HUDEP-2 (cell line): ENCODE measurements around the gene IER2.

Experiments
- DNase-seq, 76 experiments: peaks; one replicate each; lab custom pipeline; 2025; ENCODE audit not compliant: unreplicated experiment in 76 of 76; lab: John Stamatoyannopoulos, UW

IER2 gene

GRCh38 chr19:13150187-13150930, at the start of gene IER2, which contains the start of gene STX10:
IER2 (plus strand) TSS chr19:13150411; CDS start chr19:13153187, 2,776 bp downstream.
STX10 (minus strand) TSS chr19:13150375; CDS start chr19:13150173, 202 bp downstream.
- peak in 74 of 76 experiments; percentile 85 to 99 (median 96) for DNase-seq

GRCh38 chr19:13100841-13101589, 49.2 kb upstream of the IER2 start:
- DNase-seq = peak in 39 of 76 experiments; percentile 16 to 74 (median 48)

GRCh38 chr19:13101590-13102415, 48.4 kb upstream of the IER2 start:
- DNase-seq = peak in 5 of 76 experiments; percentile 19 to 58 (median 46)

- peak in 1 of 76 experiments; percentile 99 for DNase-seq
Measured at GRCh38 chr19:13102416-13102665, 47.9 kb upstream of the IER2 start.

- peak in 75 of 76 experiments; percentile 64 to 100 (median 99) for DNase-seq
Measured at GRCh38 chr19:13102666-13103580, 47.3 kb upstream of the IER2 start, which contains the start of gene LYL1. LYL1 (minus strand) TSS chr19:13102858; CDS start chr19:13101171, 1,687 bp downstream.

GRCh38 chr19:13103581-13104359, 46.4 kb upstream of the IER2 start:
- peak in 55 of 76 experiments; percentile 25 to 92 (median 60) for DNase-seq

GRCh38 chr19:13104360-13104847, 45.8 kb upstream of the IER2 start:
- peak in 59 of 76 experiments; percentile 23 to 93 (median 65) for DNase-seq

GRCh38 chr19:13104848-13105711, 45.1 kb upstream of the IER2 start:
- no peak for DNase-seq

- no peak for DNase-seq
Measured at GRCh38 chr19:13109361-13110098, 40.7 kb upstream of the IER2 start.

GRCh38 chr19:13110099-13110610, 40.1 kb upstream of the IER2 start:
- no peak for DNase-seq

- no peak for DNase-seq
Measured at GRCh38 chr19:13112555-13112954, 37.7 kb upstream of the IER2 start.

GRCh38 chr19:13115936-13116281, 34.3 kb upstream of the IER2 start:
- peak in 2 of 76 experiments; percentile 25 to 46 for DNase-seq

GRCh38 chr19:13116282-13117175, 33.7 kb upstream of the IER2 start, which contains the start of gene TRMT1:
TRMT1 (minus strand) TSS chr19:13116740; CDS start chr19:13116399, 341 bp downstream.
- peak in 72 of 76 experiments; percentile 66 to 96 (median 90) for DNase-seq

GRCh38 chr19:13117176-13117771, 32.9 kb upstream of the IER2 start:
- DNase-seq = peak in 4 of 76 experiments; percentile 39 to 80 (median 67)

- DNase-seq = peak in 72 of 76 experiments; percentile 38 to 96 (median 89)
Measured at GRCh38 chr19:13117772-13118423, 32.3 kb upstream of the IER2 start, which contains the start of gene NACC1. NACC1 (plus strand) TSS chr19:13118264; CDS start chr19:13135208, 16,944 bp downstream.
